GM18498 (cell line): Measurements from ENCODE around the gene ACVR1C.

Experiments used
- ATAC-seq: cut with Tn5 transposase; IDR thresholded peaks from one replicate; pipeline ENCODE4 v1.9.1; 2021; ENCODE audit warnings: mild to moderate bottlenecking, moderate library complexity; ENCODE audit not compliant: unreplicated experiment

ACVR1C gene

DNA sequence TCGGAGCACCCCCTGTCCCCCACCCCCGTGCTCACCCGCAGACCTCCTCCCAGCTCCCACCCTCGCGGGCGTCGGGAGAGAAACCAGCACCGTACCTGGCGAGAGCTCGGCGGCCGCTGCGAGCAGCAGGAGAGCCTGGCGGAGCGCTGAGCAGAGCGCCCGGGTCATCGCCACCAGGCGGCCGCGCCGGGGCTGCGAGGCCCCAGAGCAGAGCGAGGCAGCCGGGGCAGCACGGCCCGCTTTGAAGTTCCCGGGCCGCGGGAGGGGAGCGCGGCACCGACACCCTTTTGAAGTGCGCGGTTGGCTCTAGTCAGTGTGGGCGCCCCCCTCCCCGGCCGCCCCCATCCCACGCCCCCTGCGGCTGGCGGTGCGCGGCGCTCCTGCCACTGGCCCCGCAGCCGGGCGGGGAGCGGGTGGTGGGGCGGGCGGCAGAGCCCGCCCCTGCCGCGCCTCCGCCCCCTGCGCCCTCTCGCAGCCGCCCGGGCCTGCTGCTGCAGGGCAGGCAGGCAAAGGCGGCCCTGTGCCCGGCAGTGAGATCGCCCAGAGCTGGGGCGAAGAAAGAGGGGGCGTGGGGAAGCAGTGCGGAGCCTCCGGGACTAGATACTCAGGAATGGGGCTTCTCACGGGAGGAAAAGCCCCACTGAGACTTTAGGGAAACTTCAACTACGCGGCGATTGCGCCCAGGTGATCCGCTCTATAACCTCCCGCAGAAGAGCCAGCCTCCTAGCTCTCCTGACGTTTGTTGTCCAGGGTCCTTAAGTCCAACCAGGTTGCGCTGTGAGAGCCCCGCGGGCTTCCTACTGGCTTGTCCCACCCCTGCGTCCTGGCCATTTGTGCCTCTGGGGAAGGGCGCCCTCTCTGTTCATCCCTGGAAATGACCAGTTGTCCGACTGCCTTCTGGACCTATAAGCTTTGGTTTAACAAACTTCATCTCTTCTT is at the start of gene ACVR1C:
TSS of gene ACVR1C (minus strand) at position 388 of the 939 bp plus-strand sequence. CDS start at position 168, 220 bp downstream.
- ATAC-seq = peak; percentile 93

DNA sequence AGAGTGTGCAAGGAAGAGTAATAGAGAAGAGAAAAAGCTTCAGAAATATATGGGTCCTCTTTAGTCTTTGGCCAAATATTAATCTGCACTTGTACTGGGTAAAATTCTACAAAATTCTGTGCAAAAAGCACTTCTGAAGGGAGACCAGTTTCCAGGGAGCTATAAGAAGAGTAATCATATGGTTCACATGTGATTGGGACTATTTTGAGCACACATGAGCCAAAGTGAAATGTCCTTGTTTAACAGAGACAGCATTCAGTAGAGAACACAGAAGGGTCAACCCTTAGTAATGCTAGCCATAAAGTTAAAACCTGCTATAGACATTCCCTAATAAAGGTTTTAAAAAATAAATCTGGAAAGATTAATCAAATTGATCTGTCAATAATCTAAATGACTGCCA is 49.3 kb upstream of the ACVR1C start:
- no peak for ATAC-seq

DNA sequence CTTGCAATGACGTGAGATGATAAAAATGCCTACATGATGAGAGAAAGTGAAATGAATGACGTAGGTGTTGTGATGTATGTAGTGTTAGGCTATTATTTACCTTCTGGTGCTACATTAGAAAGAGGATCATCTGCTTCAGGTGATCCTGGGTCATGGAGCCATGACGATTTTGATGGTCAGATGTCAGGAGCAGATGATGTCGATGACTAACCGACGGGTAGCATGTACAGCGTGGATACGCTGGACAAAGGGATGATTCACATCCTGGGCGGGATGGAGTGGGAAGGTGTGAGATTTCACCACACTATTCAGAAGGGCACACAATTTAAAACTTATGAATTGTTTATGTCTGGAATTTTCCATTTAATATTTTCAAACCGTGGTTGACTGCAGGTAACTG is 43.5 kb upstream of the ACVR1C start:
- ATAC-seq = no peak

DNA sequence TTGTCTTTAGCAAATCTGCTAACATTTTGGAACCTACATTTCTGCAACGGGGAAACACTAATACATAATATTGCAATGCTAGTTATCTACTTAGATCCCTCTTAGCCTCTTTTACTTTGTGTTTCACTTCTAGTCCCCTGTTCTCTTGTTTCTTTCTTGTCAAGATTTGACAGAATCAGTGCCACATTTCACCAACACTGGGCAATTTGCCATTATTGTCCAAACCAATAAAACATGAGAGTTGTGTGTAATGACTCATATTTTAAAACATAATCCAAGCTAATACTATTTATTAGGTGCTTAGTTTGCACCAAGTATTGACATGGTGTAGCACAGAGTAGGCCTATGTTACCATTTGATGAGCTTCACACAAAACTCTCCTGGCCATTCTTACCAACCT is 33.7 kb upstream of the ACVR1C start:
- no peak for ATAC-seq

DNA sequence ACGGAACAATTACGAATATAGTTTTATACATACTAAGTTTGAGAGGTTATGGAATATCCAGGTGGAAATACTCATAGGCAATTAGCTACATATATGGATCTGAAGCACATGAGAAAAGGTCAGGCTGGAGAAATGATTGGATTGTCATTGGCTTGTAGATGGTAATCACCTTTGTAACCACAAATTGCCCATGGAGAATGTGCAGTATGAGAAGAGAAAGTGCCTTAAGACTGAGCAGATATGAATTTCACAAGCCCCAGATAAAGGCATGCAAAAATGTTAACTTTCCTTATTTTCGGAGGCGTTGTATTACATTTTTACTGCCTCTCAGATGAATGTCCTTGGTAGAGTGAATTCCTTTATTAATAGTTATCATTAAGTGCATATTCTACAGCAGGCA is 33.1 kb upstream of the ACVR1C start:
- ATAC-seq = no peak

DNA sequence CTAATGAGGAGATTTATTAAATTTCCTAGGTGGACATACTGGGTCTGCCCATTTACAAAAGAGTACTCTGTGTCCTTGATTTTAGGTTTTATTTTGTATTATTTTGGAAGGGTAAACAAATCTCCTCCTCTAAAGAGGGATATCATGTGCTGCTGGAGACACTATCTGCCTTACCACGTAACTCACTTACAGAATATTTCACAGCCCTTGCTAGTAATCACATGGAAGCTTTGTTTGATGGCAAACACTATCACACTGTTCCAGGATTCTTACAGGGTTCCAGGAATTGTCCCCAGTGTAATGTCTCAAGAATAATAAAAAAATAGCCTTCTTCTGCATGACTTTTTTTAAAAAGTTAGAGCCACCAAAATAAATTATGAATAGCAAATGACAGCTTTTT is 29.2 kb upstream of the ACVR1C start:
- no peak for ATAC-seq

DNA sequence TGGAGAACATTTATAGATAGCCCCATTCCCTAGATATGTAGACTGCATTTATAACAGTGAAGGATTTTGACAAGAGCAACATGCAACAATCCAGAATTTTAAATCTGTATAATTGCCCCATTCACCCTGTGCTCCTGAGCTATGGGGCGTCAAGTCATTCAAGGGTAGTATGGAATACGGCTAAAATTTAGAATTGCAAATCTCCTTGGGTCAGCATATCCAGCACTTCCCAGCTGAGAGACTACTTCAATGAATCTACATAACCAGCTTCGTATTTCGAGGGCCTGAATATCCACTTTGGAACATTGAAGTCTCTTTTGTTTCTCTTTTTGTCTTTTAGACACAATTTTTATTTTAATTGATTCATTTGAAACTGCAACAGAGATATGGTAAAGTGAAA is 28.4 kb upstream of the ACVR1C start:
- no peak for ATAC-seq

DNA sequence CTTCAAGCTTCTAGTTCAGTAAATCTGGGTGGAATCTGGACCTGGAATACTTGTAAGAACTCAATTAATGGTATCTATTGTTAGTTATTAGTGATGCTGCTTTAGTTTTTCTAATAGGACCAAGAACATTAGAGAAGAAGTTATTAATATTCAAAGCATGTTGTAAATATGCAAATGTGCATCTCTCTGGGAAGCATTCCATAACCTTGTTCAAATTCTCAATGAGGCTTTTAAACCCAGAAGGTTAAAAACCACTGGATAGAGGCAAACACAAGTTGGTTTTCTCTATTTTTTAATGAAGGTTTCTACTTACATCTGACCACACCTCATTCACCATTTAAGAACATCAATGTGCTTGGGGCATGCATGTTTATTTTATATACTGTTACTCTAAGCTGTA is 16.1 kb upstream of the ACVR1C start:
- no peak for ATAC-seq

DNA sequence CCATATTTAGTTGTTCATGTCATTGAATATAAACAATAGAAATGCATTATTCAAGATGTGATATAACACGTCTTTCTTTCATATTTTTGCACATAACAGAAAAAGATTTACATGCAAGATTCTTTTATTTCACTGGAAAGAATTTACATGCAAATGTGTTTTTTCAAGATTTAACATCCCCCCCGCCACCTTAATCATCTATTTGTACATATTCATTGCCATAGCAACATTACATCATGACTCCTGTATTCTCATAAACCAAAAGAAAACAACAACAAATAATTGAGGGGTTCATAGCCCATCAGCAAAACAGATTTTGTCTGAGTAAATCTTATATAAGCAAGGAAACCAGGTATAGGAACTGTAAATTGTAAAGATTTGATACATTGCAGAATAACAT is 3.2 kb upstream of the ACVR1C start:
- ATAC-seq = no peak

DNA sequence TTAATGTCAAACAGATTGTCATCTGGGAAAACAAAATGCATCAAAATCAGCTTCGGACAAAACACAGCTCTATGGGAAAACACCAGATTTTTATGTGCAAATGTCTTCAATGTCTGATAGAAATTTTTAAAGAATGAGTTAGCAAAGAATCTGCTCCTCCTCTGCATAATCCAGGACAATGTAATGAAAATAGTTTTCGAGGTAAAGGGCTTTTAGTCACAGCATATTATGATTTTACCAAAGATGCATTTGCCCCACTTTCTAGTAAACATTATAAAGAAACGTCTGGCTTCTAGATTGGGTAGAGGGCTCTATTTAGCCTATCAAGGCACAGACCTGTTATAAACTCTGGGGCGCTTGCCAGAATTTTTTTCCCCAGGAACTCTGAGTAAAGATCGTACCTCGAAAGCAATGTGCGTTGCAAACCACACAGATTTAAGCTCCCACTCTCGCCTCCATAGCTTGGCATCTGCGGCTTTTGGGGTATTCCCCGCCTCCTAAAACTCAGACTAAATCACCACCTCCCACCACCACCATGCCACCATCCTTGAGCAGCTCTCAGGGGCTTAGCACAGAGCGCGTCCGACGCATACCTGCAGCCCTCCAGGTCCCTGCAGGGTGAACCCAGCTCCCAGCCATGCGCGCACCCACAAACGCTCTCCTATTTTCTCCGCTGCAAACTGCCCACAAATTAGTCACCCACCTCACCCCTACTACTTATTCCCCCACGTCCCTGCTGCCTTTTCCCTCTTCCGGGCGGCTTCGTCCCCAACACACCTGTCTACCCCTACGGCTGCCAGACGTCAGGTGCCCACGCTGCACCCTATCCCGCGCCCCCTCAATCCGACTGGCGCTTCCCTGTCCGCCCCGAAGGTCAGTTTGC is 829 bp downstream of the ACVR1C start:
- ATAC-seq = peak; percentile 4

DNA sequence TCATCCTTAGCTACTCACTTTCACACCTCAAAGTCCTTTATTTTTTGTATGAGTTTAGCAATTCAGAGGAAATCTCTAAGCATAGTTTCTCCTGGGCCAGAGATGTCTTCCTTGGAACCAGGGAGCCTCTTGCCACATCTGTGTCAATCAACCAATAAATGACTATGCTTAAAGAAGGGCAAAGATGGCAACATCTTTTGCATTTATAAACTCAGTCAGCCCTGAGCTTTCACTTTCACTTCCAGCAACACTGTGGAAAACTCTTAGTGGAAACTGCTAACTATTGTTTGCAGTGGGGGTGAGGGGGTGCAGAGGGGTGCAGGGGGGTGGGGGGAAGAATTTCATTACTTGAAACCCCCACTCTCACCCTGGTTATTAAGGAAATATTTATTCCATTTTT is 3.4 kb downstream of the ACVR1C start:
- no peak for ATAC-seq

DNA sequence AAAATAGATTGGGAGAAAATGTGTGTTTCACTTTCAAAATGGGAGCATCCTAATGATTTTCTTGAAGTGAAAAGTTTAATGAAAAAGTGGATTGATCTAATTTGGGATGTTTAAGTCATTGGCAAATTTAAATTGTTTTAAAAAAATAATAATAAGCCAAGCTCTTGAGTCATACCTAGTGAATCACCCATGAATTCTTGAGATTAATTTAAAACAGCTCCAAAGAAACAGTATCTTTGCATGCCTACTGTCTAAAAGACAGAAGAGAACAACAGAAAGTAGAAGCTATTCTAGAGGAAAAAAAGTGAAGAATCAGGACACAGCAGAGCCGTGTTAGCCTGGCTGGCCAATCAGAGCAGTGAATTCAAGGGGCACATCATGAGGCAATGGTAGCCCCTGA is 7.7 kb downstream of the ACVR1C start:
- ATAC-seq = no peak

DNA sequence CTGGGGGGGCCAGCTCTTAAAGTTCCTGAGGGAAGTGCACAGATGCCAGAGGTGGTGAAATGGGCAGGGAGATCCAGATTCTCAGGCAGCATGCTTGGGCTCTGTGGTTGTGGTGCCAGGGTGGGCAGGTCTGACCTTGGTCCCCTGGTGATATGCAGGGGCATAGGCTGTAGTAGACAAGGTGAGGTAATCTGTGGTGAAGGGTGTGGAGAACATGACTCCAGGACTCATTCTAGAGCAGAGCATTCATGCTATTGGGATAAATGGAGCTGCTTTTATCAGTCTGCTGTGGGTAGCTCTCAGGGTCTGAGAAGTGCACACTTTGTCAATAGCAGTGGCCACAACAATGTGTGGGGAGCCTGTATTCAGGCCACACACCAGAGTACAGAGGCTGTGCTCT is 16.9 kb downstream of the ACVR1C start:
- ATAC-seq = no peak

DNA sequence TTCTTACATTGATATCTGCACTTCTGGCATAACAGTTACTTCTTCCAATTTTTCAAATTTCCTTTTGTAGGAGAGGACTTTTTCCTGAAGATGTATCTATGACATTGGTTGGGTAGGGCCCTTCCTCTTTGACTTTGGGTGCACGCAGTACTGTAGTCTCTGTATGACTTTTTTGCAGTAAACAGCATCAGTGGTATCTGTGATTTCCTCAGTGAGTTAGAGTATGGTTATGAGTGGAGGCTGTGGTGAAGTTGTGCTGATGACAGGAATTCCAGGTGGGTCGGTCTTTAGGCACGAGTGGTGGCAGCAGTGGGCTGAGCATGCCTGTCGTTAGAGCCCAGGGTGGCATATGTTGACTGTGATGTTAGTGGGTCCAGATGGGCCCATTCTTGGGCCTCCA is 17.6 kb downstream of the ACVR1C start:
- no peak for ATAC-seq

DNA sequence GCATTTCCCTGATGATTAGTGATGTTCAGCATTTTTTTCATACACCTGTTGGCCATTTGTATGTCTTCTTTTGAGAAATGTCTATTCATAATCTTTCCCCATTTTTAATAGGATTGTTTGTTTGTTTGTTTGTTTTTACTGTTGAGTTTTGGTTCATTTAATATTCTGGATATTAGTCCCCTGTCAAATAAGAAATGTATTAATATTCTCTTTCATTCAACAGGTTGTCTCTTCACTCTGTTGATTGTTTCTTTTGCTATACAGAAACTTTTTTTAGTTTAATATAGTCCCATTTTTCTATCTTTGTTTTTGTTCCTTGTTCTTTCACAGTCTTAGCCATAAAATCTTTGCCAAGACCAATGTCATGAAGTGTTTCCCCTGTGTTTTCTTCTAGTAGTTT is 22.1 kb downstream of the ACVR1C start:
- no peak for ATAC-seq

DNA sequence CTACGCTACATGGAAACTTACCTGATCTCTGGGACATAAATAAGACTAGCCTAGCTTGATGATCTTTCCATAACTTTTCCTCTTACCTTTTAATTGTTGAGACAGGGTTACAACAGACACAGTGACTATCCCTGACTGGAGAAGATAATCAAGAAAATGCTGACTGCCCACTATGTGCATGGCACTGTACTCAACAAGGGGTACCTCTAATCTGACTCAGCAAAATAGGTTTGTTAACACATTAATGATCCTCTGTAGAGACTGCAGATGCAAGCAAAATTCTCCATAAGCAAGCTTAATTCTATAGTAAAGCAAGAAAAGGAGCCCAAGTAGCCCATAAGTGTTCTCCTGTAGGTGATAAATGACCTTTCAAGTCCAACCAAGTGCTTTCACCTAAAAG is 25.5 kb downstream of the ACVR1C start:
- ATAC-seq = no peak

DNA sequence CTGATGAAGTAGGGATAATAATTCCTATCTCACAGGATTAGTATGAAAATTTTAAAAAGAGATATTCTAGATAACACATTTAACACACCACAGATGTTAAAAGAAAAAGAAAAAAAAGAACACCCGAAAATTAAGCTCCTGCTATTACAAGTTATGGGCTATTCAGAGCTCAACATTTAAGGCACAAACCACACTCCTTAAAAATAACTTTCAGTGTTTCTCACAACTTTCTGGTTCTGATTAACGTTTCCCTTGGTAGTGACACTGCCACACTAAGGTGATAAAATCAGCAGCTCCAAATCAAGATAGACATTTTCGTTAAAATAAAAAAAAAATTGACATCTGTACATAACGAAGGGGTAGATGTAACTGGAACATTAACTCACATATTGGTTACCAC is 26.9 kb downstream of the ACVR1C start:
- no peak for ATAC-seq

DNA sequence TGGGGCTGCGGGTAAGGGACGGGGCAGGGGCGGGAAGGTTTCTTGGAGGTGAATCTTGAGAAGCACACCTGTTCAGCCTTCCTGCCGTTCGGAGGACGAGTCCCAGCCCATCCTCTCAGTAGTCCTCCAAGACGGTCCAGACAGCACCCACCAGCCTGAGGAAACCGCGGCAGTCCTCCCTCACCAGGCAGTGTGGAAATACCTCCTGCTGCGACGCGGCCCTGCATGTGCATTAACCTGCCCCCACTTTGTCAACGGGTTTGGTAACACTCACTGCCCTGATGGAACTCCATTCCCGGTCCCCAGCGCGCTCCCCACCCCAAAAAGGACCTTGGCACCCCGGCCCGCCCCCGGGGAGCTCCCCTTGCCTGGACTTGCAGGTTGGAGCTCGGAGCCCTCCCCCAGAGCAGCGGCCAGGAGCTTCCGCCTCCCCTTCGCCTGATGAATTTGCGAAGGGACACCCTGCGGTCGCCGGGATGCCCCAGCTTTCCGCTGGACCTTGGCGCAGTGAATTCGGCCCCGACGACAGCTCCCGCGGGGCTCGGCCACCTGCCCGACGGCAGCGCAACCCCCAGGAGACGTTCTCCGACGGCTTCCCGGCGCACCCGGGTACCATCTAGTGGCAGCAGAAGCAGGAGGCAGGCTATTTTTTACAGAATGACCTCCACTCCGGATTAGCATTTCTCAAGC is 31.5 kb downstream of the ACVR1C start:
- peak; percentile 81 for ATAC-seq

DNA sequence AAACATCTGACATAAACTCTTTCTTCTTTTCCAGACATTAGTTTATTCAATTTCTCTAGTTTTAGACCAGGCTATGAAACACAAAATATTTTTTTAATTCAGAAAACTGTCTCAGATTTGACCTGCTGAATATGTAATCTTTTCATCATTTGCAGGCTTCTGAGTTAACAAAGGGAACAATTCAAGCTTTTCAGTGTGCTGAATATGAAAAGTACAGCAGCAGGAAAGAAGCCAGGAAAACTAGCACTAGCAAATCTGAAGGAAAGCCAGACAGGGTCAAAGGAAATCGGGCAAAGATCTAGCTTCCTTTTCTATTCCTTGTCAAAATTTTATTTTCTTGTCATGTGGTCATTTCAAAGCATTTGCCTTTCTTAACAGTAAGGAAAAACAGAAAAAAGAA is 35.3 kb downstream of the ACVR1C start:
- ATAC-seq = no peak

DNA sequence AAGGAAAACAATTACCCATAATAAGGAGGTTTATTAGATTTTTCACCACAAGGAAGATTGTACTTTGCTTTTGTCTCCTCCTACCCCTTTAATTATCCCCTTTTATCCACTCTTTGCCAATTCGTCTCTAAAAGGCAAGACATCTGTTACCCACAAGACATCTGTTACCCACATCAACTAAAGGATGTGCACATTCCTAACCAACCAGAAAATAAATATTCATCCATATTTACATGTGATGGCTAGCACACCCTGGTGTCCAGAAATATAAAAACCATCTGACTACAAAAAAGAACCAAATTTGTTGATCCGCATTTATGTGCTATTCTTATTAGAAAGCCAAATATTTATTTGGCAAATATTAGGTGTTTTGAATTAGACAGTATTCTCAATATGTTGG is 35.7 kb downstream of the ACVR1C start:
- no peak for ATAC-seq

DNA sequence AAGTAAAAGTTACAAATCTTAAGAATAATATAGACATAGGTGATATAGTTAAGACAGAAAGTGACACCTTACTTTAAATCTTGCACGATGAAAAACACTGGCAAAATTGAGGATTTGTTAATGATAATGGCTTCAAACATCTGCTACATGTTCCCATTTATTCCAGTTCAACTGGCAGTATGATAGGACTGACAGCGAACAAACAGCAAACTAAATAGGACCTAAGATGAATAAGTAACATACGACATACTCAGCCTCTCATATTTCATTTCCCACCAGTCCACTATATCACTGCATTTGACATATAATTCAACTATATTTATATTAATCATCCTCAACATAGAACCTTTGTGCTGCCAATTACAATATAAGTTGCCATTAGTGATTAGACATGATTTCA is 36.3 kb downstream of the ACVR1C start:
- no peak for ATAC-seq
